GM21526 (cell line): ENCODE measurements around the gene NAV2.

Experiments used
- ATAC-seq: cut with Tn5 transposase; IDR thresholded peaks from one replicate; pipeline ENCODE4 v1.9.1; 2021; ENCODE audit warnings: moderate library complexity; ENCODE audit not compliant: unreplicated experiment, low FRiP score

Gene NAV2

DNA sequence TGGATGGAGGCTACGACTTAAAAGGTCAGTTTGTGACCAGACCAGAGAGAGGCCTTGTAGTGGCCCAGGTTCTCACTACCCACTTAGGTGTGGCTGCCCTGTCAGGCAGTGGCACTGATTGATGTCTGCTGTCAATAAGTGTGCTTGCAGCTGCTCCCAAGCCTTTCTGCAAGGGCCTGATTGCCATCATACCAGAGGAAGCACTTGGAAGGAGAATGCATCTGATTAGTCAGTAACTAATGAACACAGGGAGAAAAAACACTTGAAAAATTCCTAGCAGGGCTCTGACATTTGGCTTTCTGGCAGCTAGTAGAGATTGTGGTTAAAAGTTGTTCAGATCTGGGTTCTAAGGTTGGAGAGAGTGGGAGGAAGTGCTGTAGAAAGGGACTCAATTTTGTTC is 107.5 kb downstream of the NAV2 start:
- ATAC-seq: no peak

DNA sequence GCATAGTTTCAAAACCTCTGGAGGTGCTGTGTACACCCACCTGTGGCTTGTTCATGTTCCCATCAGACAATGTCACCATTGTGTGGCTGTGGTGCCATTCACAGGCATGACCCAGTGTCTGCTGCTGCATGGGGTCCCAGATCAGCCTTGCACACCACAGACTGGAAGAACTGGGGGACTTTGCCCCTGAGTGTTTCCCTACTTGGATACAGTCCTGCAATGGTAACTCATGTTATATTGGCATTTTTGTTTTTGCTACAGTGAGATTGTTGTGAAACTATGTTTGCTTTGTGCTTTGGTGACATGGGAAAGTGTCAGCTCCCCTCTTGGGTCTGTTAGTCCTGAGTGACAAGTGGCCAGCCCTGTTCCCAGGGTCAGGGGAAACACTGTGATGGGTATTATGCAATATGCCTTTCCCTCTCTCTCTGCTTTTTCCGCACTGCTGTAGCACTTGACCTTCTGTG is 108.8 kb downstream of the NAV2 start:
- no peak for ATAC-seq

DNA sequence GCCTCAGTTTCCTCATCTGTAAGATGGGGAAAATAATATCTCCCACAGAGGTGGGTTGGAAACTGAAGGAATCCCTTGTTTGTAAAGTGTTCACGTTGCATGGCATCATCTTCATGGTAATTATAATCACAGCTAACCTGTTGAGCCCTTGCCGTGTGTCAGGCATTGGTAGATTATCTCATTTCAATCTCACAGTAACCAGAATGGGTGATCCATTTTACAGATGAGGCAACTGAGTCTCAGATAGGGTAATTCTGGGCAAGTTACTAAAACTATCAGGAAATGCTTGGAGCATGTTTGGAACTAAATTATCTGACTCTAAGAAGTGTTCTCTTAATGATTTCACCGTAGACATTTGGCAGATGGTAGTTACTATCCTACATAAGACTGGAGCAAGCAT is 109.4 kb downstream of the NAV2 start:
- no peak for ATAC-seq

DNA sequence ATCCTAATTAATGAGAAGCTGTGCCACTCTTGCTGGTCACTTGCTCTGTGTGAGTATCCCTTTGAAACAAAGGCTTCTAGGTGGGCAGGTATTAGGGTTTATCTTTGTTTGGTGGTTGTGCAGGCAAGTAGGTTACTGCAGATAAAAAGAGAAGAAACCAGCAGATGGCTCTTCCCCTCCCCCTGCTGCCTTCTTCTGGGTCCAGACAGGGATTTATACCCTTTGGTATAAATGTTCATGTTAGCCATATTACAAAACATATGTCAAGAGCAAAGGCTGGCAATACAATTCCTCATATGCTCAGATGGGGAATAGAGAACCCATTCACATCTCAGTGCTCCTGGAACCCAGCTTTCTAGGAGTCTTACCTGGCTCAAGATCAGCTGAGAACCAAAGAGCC is 109.9 kb downstream of the NAV2 start:
- no peak for ATAC-seq

DNA sequence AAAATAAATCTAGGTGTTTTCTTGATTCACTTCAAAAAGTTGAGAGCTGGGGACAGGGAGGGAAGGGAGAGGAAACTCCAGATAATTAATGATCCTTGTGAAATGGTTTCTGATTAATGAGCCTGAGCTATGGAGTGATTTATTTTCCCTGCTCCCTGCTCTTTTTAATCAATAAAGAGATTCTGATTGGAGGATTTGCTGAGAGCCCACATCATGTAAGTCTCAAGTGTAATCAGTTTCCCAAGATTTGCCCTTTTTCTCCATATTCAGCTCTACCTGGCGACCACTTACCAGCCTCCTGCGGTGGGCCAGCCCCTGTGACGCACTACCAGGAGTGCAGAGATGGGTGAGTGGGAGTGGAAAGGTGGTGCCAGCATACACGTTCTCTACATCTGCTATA is 114.0 kb downstream of the NAV2 start:
- ATAC-seq: no peak

DNA sequence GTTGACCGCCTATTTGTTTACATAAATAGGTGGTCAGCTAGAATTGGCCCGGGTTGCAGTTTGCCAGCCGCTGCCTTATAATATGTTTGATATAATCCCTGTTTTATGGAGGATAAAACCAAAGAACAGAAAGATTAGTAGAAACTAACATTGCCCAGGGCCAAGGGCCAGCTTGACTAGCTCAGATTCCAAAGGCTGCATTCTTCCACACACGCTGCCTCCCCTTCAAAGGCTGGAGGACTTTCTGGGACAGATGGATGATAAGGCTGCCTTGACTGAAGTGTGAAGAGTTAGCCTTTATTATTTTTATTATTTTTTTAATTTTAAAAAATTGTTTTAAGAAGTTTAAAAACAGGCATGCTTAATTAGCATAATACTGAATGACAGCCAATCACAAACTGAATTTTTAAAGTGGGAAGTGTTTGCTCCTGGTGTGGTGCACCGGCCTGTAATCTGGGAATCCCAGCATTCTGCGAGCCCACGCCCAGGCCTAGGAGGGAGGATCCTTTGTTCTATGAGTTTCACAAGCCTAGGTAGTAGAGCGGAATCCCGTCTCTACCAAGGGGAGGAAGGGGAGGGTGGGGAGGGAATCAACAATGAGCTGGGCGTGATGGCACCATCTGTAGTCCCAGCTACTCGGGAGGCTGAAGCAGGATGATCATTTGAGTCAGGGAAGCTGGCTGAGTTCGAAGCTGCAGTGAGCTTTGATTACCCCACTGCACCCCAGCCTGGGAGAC is 114.9 kb downstream of the NAV2 start:
- no peak for ATAC-seq

DNA sequence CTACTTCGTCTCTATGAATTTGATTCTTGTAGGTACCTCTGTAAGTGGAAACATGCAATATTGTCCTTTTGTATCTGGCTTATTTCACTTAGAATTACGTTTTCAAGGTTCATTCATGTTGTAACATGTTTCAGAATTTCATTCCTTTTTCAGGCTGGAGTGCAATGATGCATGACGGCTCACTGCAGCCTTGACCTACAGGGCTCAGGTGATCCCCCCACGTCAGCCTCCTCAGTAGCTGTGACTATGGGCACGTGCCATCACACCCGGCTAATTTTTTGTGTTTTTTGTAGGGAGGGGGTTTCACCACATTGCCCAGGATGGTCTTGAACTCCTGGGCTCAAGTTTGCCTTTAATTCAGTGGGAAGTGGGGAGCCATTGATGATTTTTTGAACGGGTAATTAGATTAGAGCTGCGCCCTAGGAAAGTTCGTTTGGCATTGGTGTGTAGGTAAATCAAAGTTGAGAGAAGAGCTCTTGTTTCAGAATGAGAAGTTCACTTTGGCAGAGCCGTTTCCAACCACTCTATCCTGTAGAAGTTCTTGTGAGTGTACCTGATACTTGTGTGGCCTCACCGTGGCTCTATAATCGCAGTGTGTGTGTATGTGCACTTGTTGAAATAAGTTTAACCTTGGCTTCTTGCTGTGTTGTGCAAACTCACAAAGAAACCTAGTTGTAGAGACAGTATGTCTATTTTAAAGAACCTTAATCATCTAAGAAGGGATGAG is 115.9 kb downstream of the NAV2 start:
- no peak for ATAC-seq

DNA sequence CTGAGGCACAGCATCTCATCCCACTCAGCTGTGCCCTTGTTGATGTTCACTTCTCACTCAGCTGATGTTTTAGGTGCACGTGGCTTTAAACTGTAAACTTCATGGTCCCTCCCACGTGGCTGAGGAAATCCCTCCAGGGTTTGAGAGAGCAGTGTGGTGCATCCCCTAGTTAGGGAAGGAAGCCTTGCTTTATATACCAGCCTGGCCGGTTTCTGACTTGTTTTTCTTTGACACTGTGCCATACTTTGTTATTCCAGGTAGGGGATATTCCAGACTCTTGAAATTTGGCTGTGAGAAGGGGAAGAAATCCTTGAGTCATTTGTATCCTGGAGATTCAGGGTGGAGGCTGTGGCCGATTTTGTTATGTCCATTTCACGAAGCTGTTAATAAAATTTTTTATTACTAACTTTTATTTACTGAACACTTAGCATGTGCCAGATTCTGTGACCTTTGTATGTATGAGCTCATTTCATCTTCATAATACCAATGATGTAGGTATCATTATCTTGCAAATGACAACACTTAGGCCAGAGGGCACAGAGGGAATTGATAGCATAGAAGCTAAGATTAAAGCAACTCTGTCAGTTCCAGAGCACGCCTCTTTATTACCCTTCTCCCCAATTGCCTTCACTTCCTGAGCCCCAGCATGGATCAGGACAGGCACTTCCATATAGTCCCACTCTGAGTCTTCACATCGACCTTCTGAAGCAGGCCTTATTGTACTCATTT is 116.6 kb downstream of the NAV2 start:
- no peak for ATAC-seq

DNA sequence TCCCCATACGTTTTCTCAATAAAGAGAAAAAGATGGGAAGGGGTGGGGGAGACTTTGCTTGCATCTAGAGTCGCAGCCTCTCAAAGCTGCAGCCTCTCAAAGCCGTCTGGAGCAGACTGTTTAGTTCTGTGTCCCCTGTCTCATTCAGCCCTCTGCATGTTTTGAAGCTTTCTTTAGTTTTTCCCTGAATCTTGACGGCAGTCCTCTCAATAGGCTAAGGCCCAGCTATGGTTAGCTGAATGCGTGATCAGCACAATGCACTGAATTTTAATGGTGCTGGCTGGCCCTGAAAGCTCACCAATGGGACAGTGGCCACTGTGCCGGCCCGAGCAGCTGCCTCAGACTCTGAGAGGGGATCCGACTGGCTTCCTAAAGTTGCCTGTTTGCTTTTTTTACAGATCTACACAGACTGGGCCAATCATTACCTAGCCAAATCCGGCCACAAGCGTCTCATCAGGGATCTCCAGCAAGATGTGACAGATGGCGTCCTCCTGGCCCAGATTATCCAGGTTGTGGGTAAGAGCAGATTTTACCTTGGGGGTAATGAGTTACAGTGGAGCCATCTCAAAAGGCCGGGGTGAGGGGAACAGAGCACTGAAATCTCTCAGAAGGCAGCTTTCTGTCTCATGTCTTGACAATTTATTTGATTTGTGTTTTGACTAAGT is 119.6 kb downstream of the NAV2 start:
- no peak for ATAC-seq

DNA sequence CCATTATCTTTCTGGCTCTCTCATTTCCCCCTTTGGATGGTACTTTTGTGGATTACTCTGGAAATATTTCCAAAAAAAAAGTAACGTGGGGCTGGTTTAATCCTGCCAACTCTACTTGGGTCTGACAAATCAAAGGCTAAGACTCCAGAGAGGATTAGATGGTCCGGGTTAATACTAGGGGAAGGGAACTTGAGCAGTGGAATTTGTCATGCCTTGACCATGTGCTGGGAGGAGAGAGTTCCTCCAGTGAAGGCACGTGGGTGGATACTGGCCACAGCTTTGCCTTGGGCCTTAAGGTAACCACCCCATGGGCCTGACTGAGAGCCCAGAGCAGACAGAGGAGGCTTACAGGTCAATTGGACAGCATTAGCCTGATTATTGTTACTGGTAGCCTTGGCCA is 120.3 kb downstream of the NAV2 start:
- ATAC-seq: no peak

DNA sequence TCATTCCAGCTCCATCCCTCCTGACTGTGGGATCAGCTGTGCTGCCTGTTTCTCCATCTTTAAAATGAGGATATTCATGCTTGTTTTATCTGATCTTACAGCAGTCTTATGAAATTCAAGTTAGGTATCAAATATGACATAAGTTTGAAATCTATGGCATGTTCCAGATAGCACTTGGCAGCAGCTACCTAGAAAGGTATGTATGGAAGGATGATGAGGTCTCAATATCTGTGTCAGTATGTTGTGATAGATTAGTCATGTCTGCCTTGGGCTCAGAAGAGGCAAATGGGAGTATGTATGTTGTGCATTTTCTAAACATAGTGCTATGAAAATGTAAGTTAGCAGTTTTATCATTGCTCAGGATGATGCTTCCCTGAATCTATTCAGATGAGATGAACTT is 122.1 kb downstream of the NAV2 start:
- ATAC-seq: no peak

DNA sequence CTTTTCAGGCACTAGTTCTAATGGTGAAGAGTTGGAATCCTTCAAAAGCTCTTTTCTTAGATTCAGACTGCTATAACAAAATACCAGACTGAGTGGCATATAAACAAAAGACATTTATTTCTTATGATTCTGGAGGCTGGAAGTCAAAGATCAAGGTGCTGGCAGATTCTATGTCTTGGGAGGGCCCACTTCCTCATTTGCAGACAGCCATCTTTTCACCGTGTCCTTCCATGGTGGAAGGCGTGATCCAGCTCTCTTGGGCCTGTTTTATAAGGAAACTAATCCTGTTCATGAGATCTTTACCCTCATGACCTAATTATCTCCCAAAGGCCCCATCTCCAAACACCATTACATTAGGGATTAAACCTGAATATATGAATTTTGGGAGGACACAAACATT is 124.0 kb downstream of the NAV2 start:
- ATAC-seq: no peak

DNA sequence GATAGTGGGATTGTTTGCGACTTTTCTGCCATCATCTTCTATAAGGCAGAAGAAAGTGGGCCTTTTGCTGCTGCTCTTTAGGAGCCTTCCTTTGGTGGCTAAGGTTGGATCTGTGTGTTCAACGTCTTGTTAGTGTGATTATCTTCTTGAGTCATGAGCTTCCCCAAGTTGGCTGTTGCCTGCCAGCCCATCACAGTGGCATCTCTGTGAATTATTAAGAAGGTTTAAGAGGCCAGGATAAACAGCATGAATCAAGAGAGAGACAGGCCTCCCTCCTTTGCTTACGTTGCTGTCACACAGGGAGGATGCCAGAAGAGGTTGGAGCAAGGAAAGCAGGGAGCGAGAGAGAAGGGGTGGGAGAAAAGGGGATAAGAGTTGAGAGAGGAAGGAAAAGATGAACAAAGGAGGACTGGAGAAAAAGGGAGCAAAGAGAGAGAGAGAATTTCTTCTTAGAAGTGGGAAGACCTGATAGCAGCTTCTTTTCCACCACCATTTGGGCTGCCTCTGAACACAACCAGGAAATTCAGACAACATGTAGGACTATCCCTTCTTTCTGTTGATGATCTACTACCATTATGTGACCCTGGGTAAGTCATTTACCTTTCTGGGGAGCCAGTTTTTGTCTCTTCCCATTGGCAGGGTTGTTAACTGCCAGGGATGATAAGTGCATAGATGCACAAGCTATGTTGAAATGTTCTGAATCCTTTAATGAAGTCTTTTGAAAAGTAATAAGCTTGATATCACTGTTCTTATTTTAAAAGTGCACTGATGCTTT is 126.5 kb downstream of the NAV2 start:
- no peak for ATAC-seq

DNA sequence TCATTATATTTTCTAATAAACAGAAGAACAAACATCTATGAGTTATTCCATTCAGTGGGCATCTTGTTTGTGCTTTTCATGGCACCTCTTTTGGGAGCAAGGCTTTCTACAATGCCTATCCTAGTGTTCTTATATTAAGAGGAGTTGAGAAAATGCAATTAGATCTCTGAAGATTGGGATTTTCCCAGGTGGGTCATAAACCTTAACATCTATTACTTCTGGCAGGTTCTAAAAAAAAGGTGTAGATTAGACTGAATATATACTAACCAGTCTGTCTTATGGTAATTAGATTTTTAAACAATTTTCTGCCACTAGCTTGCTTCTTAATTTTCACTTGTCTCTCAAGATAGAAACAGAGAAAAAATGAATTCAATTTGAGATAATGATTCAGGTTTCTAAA is 128.3 kb downstream of the NAV2 start:
- no peak for ATAC-seq

DNA sequence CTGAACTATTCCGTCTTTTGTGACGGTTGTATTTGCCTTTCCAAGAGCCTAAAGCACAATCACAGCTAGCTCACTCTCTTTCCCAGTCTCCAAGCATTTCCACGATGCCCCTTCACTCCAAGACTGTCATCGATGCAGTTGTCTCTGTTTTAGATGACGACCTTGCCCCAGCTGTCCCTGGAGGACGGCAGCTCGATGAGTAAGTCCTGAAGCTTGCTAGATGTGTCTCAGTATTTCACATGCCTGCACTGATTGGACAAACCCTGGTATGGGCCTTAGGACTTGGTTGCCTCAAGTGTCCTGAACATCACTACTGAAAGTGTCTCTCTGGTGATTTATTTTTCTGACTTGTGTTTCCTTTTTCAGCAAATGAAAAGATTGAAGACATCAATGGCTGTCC is 129.9 kb downstream of the NAV2 start:
- no peak for ATAC-seq

DNA sequence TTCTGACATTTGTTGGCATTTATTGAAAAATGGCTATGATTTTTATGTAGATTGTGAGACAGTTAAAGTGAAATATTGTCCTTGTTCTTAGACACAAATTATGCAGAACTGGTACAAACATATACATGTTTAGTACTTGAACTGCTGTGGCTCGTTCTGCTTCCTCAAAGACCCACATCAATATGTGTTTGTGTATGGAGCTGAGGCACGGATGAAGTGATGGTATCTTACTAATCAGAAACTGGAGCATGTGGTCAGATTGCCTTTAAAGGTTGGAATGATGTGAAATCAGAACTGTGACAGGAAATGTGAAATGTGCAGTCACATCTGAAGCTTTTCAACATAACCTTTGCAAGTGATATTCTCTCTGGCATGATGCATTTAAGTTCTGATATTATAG is 130.4 kb downstream of the NAV2 start:
- no peak for ATAC-seq

DNA sequence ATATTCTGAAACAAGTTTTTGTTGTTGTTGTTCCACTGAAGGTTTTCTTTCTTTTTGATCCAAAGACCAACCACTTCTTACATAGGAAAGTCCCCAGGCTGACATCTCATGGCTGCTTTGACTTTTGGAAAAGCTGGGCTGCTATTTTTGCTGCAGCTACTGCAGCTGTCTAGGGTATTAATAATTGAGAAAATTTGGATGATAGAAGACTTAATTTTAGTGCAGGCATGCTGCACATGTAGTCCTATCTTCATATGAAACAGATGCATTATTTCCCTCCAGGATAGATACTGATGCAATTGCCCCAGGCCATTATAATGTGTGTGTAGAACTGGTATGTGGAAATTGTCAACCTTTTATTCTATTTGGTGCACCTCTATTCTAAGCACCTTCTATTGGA is 131.4 kb downstream of the NAV2 start:
- no peak for ATAC-seq

DNA sequence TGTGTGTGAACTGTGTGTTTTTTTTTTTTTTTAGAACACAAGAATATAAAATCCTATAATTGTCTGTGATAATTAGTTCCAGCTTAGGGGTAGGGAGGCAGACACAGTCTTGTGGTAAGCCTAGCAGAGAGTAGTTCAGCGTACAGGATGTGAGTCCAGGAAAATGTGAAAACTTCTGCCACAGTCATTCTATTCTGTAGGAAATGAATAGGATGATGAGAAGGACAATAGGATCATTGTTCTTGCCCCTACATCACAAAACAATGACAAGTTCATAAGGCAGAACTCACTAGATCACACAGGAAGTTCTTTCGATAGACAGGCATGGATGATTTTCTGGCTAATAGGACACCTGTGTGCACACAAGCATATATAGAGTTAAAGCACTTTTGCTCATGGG is 132.2 kb downstream of the NAV2 start:
- ATAC-seq: no peak

DNA sequence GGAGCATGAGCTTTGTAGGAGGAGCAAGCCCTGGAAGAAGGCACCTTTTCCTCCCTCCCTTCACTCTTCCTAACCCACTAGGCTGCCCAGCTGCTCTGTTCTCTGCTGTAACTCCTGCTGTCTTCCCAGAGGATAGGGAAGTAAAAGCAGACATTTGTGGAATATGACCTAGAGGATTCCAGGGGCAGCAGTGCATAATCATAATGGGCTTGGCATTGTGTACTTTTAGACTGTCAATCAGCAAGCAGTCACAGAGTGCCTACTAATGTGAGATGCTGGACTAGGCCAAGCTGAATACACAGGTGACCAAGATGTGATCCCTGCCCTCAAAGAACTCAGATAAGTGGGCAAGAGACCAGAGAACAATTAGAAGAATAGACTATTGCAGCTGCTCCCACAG is 133.0 kb downstream of the NAV2 start:
- no peak for ATAC-seq

DNA sequence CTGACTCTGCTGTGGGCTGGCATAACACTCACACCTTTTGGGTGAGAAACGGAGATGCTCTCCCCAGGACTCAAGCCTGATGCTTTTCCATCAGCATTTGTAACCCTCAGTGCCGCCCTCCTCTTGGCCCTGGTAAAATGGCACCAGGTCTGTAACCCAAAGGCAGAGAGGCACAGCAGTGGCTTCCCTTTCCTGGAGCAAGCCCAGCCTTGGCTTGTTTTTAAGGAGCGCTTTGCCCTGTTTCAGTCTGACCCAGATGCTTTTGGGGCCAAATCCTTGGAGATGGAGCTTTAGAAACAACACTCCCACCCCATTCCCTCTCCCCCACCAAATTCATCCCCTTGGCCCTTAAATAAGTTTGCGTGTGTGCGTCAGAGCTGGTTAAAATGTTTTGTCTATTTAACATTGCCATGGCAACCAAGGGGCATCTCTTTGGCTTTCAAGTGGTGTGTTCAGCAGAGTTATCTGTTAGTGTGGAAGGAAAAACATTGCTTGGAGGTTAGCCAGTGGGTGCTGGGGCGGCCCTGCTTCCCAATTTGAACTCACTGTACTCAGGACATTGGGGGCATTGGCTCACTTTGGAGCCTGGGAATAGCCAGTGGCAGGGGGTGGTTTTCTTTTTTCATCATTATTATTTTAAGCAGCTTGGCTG is 134.1 kb downstream of the NAV2 start:
- no peak for ATAC-seq
